NCI-H1417 (cell line): ENCODE results near the gene USP4.
"Not testable (repeated sequence)": the region's sequence is repeated elsewhere in the genome, so short reads cannot be mapped to it uniquely, and the experiment has no call there.

ENCODE experiments used
- DNase-seq, 3 experiments: peaks; one replicate each; lab custom pipeline; 2025; lab: John Stamatoyannopoulos, UW

Gene USP4

GRCh38 chr3:49352281-49352680 lies 12.4 kb upstream of the USP4 start:
- no peak for DNase-seq

GRCh38 chr3:49351521-49352011 lies 11.7 kb upstream of the USP4 start:
- DNase-seq = no peak

- no peak for DNase-seq
Observed at GRCh38 chr3:49349348-49350114, 9.7 kb upstream of the USP4 start.

DNA sequence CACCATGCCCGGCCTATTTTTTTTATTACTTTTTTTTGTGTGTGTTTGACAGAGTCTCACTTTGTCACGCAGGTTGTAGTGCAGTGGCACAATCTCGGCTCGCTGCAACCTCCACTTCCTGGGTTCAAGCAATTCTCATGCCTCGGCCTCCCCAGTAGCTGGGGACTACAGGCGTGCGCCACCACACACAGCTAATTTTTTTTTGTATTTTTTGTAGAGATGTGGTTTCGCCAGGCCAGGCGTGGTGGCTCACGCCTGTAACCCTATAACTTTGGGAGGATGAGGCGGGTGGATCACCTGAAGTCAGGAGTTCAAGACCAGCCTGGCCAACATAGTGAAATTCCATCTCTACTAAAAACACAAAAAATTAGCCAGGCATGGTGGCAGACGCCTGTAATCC lies 8.5 kb upstream of the USP4 start:
- not testable (repeated sequence) for DNase-seq

DNA sequence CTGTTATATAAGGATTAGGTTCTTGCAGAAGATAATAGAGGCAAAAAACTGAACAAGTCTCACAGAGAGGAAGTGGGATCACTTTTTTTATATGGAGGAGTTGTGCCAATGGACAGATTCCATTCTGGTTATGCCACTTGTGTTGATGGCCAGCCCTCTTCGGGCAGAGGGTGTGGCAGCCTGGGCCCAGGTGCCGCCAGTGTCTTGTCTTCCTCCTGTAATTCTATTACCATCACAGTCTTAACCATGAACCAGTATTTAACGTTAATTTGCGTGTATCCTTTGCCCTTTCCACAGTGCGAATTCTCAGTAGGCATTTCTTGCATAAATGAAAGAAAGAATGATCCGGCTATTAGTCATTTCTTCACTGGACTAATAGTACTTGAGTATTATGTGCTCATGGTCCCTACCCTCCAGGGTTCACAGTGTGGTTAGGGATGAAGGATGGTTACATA lies 7.0 kb upstream of the USP4 start:
- no peak for DNase-seq

DNA sequence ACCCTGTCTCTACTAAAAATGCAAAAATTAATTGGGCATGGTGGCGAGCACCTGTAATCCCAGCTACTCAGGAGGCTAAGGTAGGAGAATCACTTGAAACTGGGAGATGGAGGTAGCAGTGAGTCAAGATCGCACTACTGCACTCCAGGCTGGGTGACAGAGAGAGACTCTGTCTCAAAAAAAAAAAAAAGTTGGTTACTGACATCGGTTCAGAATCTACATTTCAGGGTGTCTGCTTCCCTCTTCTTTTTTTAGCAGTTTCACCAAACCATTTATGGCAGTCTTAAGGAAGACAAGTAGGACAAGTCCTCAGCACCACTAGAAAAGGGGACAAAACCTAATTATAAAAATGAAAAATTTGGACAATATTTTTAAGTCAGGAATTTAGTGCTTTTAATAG lies 3.3 kb upstream of the USP4 start:
- no peak for DNase-seq

DNA sequence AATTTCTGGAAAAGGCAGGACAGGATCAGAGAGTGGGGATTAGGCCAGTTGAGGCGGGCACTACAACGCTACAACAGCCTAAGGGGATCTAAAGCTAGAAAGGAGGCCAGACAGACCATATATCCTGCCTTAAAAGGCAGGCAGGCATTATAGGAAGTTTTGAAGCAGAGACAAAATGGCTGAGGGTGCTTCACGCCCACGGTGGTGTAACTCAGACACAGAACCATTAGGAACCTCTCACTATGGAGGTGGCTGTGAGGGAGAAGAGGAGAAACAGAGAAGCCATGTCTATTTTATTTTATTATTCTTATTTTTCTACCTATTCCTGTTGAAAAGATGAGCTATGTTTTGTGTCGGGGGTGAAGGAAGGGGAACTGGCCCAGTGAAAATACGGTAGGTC lies 2.1 kb upstream of the USP4 start:
- no peak for DNase-seq

- no peak for DNase-seq
Observed at GRCh38 chr3:49339581-49339940, 292 bp downstream of the USP4 start.

- no peak for DNase-seq
Observed at GRCh38 chr3:49333916-49334633, 5.8 kb downstream of the USP4 start.

DNA sequence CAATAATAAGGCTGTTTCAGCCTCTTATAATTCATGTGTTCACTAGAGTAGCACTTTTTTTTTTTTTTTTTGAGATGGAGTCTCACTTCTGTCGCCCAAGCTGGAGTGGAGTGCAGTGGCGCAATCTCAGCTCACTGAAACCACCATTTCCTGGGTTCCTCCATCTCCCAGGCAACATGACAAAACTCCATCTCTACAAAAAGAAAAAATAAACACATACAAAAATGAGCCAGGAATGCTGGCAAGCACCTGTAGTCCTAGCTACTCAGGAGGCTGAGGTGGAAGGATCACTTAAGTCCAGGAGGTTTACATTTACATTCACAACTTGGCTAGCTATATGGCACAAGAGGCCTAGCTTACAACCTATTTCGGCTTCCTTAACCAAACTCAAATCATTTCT lies 6.8 kb downstream of the USP4 start:
- no peak for DNase-seq

- no peak for DNase-seq
Observed at GRCh38 chr3:49329186-49329585, 10.7 kb downstream of the USP4 start.

DNA sequence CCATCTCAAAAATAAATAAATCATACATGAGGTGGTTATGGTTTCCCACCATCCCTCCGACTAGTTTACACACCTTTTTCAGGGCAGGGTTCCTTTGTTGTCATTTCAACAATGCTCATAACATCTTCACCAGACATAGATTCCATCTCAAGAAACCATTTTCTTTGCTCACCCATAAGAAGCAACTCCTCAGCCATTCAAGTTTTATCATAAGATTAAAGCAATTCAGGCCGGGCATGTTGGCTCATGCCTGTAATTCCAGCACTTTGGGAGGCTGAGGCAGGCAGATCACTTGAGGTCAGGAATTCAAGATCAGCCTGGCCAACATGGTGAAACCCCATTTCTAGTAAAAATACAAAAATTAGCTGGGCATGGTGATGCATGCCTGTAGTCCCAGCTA lies 11.5 kb downstream of the USP4 start:
- not testable (repeated sequence) for DNase-seq

- DNase-seq = peak in 1 of 3 experiments; percentile 6
Observed at GRCh38 chr3:49327485-49327884, 12.4 kb downstream of the USP4 start.

DNA sequence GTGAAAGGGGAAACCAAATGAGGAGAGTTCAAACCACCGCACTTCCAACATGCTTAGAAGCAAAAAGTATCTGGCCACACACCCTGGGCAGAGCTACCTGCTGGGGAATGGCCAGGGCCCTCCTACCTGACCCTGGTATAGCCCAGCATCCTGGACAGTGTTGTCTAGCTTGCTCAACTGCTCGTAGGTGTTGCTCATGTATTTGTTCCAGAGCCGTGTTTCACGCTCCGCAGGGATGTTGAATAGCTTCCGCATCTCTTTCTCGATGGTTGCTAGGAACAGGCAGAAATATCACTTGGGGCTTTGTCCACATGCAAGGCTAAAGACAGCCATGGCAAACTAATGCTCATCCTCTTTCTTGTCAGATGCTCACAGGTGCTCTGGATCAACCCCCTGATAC lies 15.1 kb downstream of the USP4 start:
- no peak for DNase-seq

DNA sequence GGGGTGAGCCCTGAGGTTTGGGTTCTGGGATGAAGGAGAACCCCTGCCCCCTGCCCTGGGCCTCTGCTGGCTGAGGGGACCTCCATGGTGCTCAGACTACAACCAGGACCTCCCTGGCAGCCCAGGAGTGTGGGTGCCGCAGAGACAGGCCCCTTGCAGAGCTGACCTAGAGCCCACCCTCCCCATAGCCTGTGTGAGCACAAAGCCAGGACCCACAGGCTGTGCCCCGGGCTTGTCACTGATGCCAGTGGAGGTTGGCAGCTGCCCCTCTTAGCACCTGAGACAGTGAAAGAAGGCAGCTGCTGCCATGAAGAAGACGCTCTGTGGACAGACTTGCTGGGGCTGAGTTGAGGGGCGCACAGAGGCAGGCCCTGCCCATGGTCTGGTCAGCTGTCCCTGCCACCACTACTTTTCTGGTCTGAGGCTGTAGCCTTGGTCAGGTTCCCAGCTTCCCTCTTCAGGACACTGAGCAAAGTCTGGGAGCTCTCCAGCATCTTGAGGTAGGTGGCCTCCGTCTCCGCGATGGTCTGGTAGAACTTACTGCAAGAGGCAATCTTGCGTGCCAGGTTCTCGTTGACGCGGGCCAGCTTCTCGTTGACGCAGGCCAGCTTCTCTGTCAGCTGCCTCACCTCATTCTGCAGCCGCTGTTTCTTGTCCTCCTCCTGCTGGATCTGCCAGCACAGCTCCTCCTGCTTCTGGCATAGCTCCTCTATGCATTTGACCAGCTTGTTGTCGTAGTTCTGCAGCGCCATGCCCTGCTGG lies 23.0 kb downstream of the USP4 start:
- no peak for DNase-seq

DNA sequence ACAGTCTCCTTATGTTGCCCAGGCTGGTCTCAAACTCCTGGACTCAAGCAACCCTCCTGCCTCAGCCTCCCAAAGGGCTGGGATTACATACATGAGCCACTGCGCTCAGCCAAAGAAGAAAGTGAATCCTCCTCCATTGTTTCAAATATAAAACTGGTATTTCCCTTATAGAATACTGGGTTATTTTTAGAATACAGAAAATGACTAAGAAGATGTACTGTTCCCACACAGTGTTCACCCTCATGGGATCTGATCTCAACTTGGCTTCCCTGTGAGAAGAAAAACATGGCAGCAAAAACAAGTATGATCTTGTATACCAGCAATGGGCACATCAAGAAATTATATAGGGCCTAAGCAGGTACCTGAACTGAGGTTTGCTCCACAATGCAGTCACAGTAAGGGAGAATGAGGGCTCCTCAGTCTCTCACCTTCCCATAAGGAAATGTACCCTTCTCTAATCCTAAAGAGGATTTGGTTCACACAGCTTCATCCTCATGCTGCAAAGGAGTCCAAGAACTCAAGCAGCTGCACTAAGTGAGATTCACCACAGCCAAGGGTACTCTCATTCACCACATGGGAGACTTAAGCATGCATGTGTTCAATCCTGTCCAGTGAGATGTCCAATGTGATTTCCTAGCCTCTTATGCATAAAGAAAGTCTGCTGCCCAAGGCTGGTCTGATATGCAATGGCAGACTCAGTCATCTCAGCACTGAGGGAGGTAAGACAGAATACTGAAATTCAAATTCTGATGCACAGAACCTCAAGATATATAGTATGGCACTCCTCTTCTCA lies 25.8 kb downstream of the USP4 start:
- DNase-seq = no peak

- no peak for DNase-seq
Observed at GRCh38 chr3:49311283-49311682, 28.6 kb downstream of the USP4 start.

DNA sequence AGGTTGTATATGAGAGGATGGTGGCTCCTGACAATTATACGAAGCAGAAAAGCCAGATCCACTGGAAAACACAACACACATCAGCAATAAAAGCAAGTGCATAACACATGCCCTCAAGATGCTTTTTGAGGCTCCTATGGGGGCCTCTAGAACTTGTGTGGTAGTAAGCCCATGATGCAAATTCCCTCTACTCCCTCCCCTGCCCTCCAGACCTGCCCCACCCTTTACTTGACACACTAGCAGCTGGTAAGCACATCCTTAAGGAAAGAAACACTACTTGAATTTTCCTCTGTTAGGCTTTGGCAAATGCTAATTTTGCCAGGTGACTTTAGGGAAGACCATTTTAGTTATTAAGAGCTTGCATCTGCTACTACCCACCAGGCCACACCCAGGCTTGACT lies 29.2 kb downstream of the USP4 start:
- DNase-seq = no peak

- no peak for DNase-seq
Observed at GRCh38 chr3:49305608-49306007, 34.2 kb downstream of the USP4 start.

DNA sequence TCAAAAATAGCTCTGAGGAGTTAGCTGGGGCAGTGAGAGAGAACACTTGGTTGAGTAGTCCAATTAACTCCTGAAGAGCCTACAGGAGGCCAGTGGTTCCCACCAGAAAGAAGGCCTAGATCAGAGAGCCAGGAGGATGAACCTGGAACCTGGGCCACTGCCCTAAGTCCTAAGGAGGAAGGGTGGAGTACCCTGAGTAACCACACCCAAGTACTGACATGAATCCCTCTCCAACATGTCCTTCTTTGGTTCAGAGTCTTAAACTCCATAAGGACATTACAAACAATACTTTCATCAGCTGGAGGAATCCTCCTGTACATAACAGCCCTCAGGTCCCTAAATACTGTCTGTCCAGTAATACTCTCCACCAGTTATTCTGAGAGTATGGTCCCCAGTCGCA lies 37.2 kb downstream of the USP4 start:
- DNase-seq = no peak

DNA sequence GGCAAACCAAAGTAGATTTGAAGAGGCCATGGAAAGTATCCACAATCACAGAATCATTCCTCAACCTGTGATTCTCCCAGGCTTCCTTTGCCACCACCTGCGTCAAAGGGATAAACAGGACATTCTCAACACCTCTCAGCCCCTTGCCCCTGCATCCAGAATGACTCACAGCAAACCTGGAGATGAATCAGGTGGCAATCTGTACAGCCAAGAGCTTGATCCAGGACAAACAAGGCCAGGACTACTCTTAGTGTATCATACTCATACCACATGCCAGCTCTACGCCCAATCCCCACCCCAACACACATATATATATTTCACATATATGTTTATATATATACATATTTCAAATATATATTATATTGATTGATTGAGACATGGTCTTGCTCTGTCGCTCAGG lies 39.3 kb downstream of the USP4 start:
- no peak for DNase-seq

DNA sequence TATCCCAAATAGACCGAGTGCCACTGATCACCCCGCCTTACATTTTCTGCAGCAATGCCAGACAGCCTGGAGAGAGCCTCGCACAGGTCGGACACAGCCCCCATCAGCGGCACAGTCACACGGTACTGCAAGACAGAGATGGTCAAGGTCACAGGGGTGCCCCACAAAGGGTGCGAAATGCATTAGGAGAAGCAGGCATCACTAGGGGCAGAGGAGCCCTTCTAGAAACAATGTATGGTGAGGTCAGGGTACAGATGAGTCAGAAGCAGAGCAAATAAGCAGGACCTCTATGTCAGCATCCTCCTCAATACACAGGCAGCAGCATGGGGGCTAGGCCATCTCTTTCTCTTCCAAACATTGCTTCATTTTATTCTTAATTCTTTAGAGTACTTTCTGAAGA lies 41.3 kb downstream of the USP4 start:
- no peak for DNase-seq
